HEK293T (cell line): Measurements from ENCODE around the gene GLIS2.

Source experiments
- FOXA1 ChIP-seq: fragments of 450-650 bp; IDR thresholded peaks from 2 replicates; pipeline ENCODE4 v1.6.1; 2016; ENCODE audit warnings: mild to moderate bottlenecking
- FOXK2 ChIP-seq: fragments of 450-650 bp; IDR thresholded peaks from 2 replicates; pipeline ENCODE4 v1.6.1; 2016; ENCODE audit warnings: mild to moderate bottlenecking
- ZNF384 ChIP-seq: fragments of 450-650 bp; IDR thresholded peaks from 2 replicates; pipeline ENCODE4 v1.6.1; 2016

DNA sequence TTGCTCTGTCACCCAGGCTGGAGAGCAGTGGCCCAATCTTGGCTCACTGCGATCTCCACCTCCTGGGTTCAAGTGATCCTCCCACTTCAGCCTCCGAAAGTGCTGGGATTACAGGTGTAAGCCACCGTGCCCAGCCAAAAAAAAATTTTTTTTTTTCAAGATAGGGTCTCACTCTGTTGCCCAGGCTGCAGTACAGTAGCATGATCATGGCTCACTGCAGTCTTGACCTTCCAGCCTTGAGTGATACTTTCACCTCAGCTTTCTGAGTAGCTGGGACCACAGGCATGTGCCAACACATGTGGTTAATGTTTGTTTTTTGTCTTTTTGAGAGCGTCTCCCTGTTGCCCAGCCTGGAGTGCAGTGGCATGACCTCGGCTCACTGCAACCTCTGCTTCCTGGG lies 37.0 kb downstream of the GLIS2 start:
- TF ChIP-seq FOXK2 (no peak), FOXA1 (no peak), ZNF384 (no peak)
